ENCODE data around the gene FAM210B.
"Not testable (repeated sequence)": the region's sequence is repeated elsewhere in the genome, so short reads cannot be mapped to it uniquely, and the experiment has no call there.

FAM210B gene

DNA sequence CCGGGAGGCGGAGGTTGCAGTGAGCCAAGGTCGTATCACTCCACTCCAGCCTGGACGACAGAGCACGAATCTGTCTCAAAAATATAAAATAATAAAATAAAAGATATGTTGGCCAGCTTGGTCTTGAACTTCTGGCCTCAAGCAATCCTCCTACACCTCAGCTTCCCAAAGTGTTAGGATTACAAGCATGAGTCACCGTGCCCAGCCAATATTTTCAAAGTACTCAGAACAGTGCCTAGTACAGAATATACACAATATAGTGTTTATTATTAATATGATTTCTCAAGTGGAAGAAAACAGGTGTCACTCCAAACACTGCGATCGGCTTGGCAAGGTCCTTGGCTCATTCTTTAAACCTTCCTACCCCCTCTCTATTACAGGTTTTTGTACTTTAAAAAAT is 3.1 kb downstream of the FAM210B start:
- DNase-seq = no peak

DNA sequence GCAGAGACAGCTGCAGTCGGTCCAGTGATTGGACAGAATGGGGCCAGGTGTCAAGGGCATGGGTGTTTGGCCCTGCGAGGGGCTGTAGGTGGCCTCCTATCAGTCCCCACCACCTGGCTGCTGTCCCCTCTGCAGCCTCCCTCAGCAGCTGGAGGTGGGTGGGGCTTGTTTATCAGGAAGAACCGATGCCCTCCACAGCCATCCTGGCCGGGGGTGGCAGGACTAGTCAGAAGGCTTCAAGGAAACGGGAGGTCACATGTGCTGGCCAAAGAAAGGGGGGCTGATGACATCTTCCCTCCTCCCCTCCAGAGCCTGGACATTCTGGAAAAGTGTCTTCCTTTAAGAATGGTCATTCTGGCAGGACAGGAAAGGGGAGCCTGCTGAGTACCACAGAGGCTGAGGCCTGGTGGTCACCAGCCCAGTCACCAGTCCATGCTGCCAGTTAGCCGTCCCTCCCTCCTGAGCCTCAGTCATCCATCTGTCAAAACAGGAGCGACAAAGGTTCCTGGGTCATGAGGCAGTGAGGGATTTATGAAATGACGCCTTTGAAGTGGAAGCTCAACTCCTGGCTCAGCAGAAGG is 4.1 kb downstream of the FAM210B start:
- DNase-seq = no peak

DNA sequence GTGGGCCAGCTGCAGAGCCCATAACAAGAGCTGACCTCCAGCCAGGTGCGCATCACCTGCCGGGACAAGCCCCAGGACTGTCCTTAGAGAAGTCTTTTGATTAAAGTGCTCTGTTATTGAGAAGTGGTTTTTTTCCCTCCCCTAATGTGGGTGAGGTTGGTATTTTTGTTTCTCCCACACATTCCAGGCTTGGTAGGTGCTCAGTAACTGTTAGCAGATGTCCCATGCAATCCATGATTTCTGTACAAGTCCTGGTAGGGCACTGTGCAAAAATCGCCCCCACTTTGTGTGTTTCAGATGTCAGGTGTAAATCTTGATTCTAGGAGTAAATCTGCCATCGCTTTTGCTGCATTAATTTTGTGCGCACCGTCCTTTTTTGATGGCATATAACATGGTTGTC is 4.7 kb downstream of the FAM210B start:
- no peak for DNase-seq

DNA sequence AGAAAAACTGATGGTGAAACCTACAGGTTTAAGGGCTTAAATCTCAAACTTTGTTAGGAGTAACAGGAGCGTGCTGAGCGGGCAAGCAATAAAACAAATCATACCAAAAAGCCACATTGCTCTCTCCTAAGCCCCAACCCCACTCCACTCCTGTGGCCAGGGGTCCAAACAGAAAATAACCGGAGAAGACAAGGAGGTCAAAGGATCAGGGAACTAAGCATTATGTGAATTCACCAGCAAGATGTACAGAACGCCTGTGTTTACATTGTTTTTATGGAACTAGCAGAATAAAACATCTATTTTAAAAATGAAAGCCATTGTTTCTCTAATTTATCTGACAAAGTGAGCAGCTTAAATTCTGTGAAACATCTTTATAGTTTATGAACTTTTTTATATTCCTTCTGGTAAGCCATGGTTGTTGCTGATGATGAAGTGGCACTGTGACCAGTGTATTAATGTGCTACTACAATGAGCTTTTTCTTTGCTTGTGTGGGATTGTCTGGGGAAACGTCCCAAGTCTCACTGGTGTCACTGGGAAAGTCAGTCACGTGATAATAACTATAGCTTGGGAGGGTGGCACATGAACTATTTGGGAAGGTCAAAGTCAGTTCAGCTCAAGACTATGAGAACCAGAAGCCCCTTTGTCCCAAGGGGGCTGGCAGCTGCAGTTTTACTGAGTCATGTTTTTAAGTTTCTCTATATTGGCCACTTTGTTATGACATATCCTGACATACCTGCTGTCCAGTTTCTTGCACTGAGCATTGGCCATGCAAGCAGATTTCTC is 9.8 kb downstream of the FAM210B start:
- DNase-seq = no peak

DNA sequence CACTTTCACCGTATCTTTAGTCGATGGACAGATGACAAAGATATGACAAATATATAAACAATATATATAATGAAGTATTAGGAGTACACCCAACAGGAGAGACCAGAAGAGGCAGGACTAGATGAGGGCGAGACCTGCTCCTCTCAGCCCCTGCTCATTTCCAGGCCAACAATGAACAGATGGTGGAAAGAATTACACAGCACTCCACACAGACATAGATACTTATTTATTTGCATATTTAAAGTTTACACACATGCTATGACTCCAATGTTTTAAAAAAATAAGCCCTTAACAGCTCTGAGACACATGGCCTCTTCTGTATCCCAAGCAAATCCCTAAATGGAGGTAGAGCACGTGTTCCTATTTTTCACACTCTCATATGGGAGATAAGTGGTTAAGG is 10.4 kb downstream of the FAM210B start:
- no peak for DNase-seq

DNA sequence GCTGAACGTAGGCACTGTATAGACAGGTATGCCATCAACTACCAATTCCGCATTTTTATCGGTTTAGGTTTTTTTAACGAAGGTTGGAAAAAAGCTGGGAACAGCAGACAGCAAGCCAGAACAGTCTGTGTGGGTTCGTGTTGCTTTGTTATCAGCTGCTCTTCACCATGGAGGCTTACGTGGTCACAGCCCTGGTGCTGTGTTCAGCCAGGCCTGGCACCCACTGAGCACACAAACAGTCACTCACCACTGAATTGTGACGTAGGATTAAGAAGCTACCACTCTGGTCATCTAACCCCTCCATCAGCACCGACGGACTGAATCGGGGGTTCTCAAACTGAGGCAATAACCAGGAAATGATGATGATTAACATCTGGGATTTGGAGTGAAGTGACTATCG is 13.2 kb downstream of the FAM210B start:
- DNase-seq = no peak

DNA sequence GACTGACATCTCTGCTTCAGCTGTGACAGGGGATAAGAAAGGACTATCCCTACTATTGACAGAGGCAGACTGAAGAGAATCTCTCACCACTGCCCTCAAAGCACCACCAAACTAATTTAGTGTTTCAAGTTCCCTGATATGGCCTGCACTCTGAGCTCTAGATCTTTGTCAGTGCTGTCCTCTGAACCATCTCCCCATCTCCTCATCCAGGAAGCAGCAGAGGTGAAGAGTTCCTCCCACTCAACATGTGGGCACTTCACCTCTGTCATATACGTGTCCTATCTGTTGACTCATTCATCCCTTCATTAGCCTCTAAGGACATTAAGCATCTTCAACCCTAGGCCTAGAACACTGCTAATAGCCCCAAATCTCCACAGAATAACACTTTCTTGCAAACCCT is 14.1 kb downstream of the FAM210B start:
- no peak for DNase-seq

DNA sequence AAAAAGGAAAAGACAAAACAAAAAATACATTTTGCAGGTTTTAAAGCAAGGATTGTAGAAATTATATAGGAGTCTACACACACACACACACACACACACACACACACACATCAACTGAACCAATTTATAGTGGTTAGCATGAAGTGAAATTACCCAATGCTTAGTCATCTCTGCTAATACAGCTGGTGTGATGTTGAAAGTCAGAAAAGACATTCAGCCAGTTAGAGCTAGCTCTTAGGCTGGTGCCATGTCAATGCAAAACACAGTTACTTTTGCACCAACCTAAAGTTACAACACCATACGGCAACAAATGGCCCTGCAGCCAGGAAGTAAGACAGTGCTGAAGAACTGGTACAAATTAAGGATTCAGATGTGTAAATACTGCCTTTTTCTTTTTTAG is 15.2 kb downstream of the FAM210B start:
- no peak for DNase-seq

DNA sequence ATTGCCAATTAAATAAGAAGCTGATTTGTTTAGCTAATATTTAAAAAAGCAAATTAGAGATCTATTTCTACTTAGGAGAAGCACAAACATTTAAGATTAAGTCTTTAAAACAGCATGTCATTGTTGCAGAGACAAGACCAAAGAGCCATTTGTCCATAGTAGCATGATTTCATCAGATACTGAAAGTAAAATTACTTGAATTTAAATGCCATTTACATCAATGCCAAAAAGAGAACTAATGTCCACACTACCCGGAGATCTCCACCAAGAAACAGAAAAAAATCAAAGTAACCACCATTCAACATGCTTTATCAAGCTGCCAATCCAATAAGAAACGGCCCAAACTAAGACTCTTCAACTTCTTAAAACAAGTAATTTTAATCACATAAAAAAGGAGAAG is 17.6 kb downstream of the FAM210B start:
- DNase-seq = no peak

DNA sequence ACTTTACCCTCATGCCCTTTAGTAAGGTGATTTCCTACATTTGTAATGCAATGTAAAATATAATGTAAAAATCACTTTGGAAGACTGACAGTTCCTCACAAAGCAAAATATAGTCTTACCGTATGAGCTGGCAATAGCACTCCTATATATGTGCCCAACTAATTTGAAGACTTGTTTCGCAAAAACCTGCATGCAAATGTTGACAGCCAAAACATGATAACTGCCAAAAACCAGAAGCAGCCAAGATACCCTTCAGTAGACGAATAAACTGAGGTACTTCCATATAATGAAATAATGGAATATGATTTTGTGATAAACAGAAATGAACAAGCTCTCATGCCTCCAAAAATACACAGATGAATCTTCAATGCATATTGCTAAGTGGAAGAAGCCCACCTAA is 19.6 kb downstream of the FAM210B start:
- DNase-seq = no peak

DNA sequence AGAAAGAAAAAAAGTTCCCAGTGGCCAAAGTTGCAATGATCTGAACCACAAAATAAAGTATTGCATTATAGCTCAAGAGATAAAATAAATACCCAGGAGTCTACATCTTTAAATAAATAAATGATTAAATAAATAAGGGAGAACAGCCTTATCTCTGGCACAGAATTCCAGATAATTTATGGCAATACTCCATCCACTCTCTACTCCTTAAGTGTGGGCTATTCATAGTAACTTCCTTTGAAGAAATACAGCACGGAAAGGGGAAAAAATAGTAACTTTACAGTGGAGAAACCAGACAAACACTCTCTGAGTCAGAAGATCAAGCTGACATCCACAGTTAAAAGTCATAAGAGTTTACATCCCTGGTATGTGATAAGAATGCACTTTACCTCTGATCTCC is 21.6 kb downstream of the FAM210B start:
- DNase-seq = no peak

DNA sequence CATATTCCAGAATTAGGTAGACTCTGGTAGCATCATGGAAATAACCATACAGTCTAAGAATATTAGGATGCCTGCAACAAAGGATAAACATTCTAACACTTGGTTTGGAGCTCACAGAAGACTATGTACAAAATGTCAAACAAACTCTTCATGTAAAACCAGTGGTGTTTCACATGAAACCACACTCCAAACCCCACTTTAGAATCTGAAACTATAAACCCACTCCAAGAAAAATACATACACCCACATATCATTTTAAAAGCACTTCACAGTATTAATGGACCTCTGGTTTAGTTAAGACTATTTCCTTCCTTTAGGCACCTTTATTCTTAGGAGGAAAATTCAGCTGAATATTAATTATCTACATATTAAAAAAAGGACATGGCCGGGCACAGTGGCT is 22.7 kb downstream of the FAM210B start:
- DNase-seq = no peak

DNA sequence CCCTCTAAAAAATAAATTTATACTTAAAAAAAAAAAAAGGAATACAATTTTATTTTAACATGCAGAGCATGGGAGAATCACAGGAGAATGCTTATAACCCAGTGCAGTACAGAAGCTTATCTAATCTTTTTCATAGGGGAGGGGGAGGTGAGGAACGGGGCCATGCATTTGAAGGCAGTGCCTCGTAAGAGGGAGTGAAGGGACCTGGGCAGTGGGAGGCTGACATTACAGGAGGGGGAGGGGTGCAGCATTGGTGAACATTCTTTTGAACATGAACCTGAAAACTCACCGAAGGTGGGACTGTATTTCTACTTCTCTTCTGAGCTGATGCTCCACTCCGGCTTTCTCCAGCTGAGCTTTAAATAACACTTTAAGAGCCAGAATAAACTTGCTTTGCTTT is 23.9 kb downstream of the FAM210B start:
- DNase-seq = no peak

DNA sequence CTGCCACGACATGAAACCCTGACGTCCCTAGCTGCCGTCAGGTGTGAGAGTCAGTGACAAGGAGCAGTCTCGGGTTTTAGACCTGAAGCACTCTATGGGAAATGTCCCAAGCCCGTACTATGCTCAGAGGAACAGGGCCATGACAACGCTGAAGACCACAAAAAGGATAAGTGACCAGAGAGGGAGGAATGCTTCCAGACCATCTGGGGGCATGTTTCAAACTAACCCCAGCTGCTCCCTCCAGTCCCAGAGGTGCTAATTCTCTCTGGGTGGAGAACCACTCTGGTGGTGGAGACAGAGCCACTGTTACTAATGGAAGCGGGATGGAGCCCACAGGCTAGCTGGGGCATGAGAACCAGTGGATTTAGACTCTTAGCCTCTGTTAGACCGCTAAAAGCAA is 24.6 kb downstream of the FAM210B start:
- no peak for DNase-seq

DNA sequence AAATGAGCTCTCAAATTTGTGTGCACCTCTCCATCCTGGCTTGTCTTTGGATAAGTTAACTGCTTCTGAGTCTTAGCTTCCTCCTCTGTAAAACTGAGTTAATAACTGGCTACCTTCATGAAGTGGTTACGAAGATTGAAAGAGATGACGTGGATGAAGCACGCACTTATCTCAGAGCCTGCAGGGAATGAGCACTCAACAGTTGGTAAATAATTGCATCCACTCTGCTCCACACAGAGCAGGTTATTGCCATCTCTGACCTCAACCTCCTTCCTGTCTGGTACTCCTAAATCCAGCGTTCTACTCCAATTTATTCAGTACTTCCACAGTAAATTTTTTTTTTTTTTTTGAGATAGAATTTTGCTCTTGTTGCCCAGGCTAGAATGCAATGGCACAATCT is 26.4 kb downstream of the FAM210B start:
- DNase-seq = no peak

DNA sequence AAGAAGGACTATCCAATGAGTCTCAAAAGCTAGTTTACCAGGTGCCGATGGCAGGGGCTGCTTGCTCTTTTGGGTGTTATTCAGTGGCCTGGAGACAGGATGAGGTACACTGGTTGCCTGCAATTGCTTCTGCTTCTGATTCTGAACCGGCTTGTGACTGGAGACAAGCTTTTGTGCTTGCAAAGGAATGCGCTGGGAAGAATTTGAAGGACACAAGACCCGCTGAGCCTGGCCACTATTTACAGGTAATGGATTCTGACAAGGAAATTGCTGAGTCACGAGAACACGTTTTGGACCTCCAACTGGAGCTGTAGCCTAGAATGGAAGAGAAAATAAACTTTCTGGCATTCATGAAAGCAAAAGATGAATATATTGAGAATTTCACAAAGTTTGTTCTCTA is 27.4 kb downstream of the FAM210B start:
- no peak for DNase-seq

DNA sequence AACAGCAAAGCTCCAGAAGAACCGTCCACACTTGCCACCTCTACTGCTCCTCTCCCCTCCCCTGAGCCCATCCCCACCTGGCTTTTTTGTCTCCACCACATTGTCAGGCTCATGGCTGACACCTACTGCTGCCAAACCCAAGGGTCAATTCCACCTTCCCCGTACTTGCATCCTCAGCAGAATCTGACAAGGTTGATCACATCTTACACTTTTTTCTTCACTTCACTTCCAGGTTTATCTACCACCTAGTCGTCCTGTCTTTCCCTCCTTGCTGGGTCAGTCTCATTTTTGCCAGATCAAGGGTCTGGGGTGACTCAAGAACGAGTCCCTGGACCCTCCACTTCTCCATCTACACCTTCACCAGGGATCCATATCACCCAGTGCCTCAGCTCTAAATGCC is 30.1 kb downstream of the FAM210B start:
- no peak for DNase-seq

DNA sequence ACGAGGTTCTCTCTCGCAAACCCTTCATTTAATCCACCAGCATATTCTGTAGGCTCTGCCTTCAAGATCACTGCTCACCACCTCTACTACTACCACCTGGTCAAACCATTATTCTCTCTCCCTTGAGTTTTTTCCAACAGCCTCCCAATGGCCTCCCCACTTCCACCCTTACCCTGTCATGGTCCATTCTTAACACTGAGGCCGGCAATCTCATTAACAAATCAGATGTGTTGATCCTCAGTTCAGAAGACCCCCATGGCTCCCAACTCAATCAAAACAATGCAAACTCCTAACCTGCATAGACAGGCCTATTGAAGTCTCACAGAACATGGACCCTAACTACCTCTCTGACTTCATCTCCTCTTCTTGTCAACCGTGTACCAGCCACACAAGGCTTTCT is 31.0 kb downstream of the FAM210B start:
- DNase-seq = no peak

DNA sequence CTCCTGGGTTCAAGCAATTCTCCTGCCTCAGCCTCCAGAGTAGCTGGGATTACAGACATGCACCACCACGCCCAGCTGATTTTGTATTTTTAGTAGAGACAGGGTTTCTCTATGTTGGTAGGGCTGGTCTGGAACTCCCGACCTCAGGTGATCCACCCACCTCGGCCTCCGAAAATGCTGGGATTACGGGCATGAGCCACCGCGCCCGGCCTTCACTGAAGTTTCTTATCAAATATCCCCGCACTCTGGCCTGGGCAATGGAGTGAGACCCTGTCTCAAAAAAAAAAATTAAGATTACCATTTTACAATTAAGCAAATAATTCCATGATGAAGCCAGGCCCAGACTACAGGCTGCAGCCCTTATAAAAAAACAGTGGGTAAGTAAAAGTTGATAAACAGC is 31.6 kb downstream of the FAM210B start:
- not testable (repeated sequence) for DNase-seq

DNA sequence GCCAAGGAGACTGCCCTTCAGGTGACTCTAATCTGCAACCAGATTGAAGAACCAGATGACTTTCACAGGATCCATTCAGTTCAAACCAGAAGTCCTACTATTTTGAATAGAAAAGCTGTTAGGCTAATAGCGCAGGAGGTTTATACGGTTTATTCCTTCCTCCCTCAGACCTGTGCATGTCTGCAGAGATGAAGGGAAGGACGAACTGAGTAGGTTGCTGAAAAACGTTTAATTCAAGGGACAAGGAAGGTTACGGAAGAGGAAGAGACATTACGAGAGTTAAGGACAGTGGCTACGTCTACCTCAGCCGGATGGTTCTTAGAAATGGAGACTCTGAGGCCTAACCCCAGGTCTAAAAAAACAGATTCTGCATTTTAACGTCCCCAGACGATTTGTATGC is 32.3 kb downstream of the FAM210B start:
- DNase-seq = no peak

DNA sequence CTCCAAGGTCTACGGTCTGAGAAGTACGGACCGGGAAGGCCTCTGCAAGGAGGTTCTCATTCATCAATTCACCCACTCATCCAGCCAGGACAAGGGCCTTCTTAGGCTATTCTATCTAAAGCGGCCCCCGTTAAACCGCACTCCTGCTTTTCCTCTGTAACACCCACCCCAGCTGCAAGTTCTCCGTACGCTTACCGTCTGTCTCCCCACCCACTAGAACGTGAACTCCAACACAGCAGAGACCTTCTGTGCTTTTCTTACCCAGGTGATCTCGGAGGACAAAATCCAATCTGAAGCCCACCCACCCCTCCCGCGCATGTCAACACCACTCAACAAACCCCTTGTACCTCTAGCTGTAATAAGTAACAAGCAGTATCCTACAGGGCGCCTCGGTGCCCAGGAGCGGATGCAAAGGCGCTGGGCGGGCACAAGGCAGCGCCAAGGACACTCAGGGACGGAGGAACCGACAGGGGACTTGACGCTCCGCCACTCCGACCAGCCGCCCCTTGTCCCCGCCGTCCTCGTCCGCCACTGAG is 32.9 kb downstream of the FAM210B start:
- no peak for DNase-seq

DNA sequence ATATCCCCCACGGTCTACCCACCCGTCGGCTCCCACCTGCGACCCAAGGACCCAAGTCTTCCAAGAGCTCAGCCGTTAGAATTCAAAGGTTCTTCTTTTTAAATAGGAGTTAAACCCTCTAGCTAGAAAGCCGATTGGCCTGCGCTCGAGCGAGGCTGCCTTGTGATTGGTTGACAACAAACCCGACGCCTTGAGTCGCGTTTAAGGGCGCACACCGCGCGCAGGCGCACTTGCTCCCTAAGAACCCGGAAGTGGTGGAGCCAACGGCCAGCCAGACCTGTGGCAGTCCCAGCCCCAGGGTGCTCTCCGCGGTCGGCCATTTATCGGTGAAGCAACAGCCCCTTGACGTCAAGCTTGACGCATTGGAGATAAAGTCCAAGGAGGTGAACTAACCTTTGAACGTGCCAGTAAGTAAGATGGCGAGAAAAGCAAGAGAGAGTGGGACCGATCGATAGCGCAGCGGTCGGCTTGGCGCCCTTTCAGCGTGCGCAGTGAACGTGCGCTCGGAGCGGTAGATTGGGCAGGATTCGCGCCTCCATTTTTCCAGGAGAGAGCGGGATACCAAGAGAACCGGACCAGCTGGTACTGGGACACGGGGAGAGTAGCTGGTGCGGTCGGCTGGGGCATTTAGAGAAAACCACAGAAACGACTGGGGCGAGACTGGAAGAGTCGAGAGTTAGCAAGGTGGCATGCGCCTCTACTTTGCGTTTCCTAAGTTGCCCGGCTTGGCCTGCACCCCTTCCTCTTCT is 33.5 kb downstream of the FAM210B start, which contains the start of the genes AURKA and CSTF1:
Gene AURKA (minus strand): TSS at position 84 of the 749 bp plus-strand sequence. CDS start 4,018 bp downstream, outside the sequence.
Gene CSTF1 (plus strand): TSS at position 514 of the 749 bp plus-strand sequence. CDS start 2,908 bp downstream, outside the sequence.
- DNase-seq = peak; percentile 98

DNA sequence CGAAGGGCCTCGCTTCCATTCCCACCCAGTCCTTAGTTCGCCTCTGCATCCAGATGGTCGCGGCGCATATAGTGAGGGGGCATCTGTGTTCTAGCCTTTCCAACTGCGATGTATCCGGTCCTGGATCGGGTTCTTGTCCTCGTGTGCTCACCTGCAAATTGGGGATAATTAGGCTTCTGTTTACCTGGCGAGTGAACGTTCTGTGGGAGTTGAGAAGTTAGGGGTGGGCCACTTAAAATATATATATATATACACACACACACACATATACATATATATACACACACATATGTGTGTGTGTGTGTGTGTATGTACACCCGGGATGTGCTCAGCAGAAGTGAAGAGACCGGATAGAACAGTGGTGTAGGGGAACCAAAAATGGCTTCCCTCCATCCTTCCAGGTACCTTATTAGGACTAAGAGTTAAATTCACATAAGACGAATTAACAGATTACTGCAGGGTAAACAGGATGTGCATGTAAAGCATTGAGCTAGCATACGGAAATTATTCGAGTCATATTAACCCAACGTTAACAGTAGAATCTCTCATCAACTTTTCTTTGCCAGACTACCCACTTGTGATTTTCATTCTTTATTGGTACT is 34.2 kb downstream of the FAM210B start:
- no peak for DNase-seq
